Right lobe of liver (tissue), 6 donors: Measurements from ENCODE around the gene HOXD10. TPM values are rescaled to one million over a fixed set of nuclear protein-coding genes. Genes with fewer than 3 reads are reported as not detected.

Experiments used
- ATAC-seq, 4 donors: fragments of 200-7000 bp; cut with Tn5 transposase; one replicate each; pipeline ENCODE4 v1.9.1; 2020; ENCODE audit warnings: mild to moderate bottlenecking in 4 of 4, moderate library complexity in 4 of 4
- DNase-seq, 3 donors: peaks; one replicate each; pipeline ENCODE4 v3.0.0-alpha.2; 2020
- H3K27ac ChIP-seq, 3 donors: fragments of 200-600 bp; one replicate each; pipeline ENCODE4 v1.8.0; 2022
- H3K27me3 ChIP-seq, 2 donors: fragments of 200-600 bp; one replicate each; pipeline ENCODE4 v1.8.0; 2022
- H3K36me3 ChIP-seq, 4 donors: fragments of 200-600 bp; sonication (generic) in 1 of 4; one replicate each; pipeline versions ENCODE4 v1.5.1 to v1.8.0; 2017 to 2022; ENCODE audit warnings: control low read depth in 1 of 4
- H3K4me1 ChIP-seq, 4 donors: fragments of 200-600 bp; sonication (generic) in 1 of 4; one replicate each; pipeline versions ENCODE4 v1.5.1 to v1.8.0; 2017 to 2022; ENCODE audit warnings: control low read depth in 1 of 4
- H3K4me3 ChIP-seq, 3 donors: fragments of 200-600 bp; one replicate each; pipeline ENCODE4 v1.8.0; 2022
- H3K9me3 ChIP-seq, 4 donors: fragments of 200-600 bp; sonication (generic) in 1 of 4; one replicate each; pipeline versions ENCODE4 v1.5.1 to v1.8.0; 2017 to 2022; ENCODE audit warnings: control low read depth in 1 of 4
- POLR2A ChIP-seq: fragments of 450-650 bp; IDR thresholded peaks from one replicate; pipeline ENCODE4 v1.6.1; 2017; ENCODE audit warnings: antibody characterized with exemption, mild to moderate bottlenecking
- WGBS: methylation state at CpG from one replicate; pipeline ENCODE4 v1.1.6; 2018; ENCODE audit warnings: low coverage, low lambda C conversion rate; ENCODE audit not compliant: insufficient coverage; ENCODE audit errors: missing lambda C conversion rate; 5-methylcytosine and 5-hydroxymethylcytosine counted together
- intact Hi-C, 2 donors: fragments of 100-400 bp; cut with DNase I; formaldehyde crosslinking; loops; one replicate each; pipeline versions ENCODE4 v1.11.2 to v1.14.1; 2022
- microRNA counts: library from miRNA; unstranded; fragments of <30 nt; microRNA quantifications from one replicate; lab custom pipeline; 2016
- microRNA-seq, 2 donors: library from miRNA; unstranded; fragments of <30 nt; microRNA quantifications; one replicate each; pipeline ENCODE4, GENCODE V29; 2019 to 2020
- small RNA-seq, 2 experiments: library from RNA; depleted of rRNA; stranded (forward); fragments of <200 nt; gene quantifications; one replicate each; pipeline ENCODE3, GENCODE V24; 2016
- total RNA-seq, 6 experiments: library from RNA; depleted of rRNA in 2 of 6; stranded (reverse); fragments of >200 nt in 2 of 6; fragmentation: NEBNext Ultra II Directional in 3 of 6; extraction: Animal tissue kit (Norgen Biotek cat#: 25700) in 3 of 6; gene quantifications; one replicate each; pipeline versions ENCODE4 v1.1.0 to v1.2.4, GENCODE V29; 2016 to 2023
- TF ChIP-seq, protein P1 (sequence below), 4 donors: fragments of 200-600 bp in 3 of 4; fragments of 450-650 bp in 1 of 4; IDR thresholded peaks; one replicate each; pipeline versions ENCODE4 v1.5.1 to v1.8.0; 2016 to 2022; ENCODE audit warnings: antibody characterized with exemption in 4 of 4, mild to moderate bottlenecking in 2 of 4
- donor health status: DM: no; HTN: yes; CAD: no.
- donor health status: DM: no; HTN: no; CAD: no.
- donor health status: DM: no; HTN: no; CAD: no.
- donor health status: DM: no; HTN: yes; CAD: no.
- donor health status: DM: no; HTN: yes; CAD: no.

Gene HOXD10
- total RNA-seq, 6 experiments from 2014 or later: not detected

DNA sequence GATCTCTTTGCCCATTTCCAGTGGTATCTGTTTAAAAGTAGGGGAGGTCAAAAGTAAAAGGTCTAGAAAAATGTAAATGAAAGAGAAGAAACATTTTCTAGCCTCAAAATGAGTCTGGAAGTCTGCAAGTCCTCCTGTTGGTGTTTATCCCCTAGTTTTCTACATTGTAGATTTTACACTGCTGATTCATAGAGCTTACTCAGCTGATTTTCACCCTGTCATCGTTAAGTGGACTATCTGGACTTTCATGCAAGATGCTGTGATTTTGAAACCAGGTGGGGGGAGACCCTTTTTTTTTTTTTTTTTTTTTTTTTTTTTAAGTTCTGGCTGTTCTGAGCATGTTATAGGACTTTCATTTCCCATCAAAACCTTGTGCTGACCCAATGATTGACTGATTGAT lies 50.8 kb downstream of the HOXD10 start:
- H3K4me3 ChIP-seq: no peak overlapping the region
- DNase-seq (no peak), ATAC-seq (no peak)
- H3K27me3 ChIP-seq: peaks cover 17 to 63% of the 10 kb centered on the region in 2 donors
- H3K27ac ChIP-seq: no peak overlapping the region
- no peaks in the 10 kb centered on the region for H3K9me3 ChIP-seq
- 54% methylated on average over 1 of the region's 1 CpG for WGBS
- H3K4me1 ChIP-seq: no peaks in the 10 kb centered on the region
- H3K36me3 ChIP-seq: no peaks in the 10 kb centered on the region
- intact Hi-C loops: no loop called here
- TF ChIP-seq POLR2A: no peak
- TF ChIP-seq, protein P1, sequence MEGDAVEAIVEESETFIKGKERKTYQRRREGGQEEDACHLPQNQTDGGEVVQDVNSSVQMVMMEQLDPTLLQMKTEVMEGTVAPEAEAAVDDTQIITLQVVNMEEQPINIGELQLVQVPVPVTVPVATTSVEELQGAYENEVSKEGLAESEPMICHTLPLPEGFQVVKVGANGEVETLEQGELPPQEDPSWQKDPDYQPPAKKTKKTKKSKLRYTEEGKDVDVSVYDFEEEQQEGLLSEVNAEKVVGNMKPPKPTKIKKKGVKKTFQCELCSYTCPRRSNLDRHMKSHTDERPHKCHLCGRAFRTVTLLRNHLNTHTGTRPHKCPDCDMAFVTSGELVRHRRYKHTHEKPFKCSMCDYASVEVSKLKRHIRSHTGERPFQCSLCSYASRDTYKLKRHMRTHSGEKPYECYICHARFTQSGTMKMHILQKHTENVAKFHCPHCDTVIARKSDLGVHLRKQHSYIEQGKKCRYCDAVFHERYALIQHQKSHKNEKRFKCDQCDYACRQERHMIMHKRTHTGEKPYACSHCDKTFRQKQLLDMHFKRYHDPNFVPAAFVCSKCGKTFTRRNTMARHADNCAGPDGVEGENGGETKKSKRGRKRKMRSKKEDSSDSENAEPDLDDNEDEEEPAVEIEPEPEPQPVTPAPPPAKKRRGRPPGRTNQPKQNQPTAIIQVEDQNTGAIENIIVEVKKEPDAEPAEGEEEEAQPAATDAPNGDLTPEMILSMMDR (IDR thresholded peaks at IDR 0.05): no peak

DNA sequence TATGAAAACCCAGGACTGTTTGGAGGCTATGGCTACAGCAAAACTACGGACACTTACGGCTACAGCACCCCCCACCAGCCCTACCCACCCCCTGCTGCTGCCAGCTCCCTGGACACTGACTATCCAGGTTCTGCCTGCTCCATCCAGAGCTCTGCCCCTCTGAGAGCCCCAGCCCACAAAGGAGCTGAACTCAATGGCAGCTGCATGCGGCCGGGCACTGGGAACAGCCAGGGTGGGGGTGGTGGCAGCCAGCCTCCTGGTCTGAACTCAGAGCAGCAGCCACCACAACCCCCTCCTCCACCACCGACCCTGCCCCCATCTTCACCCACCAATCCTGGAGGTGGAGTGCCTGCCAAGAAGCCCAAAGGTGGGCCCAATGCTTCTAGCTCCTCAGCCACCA lies 52.6 kb downstream of the HOXD10 start:
- TF ChIP-seq, protein P1 (IDR thresholded peaks at IDR 0.05): no peak
- TF ChIP-seq POLR2A: no peak
- WGBS: 57% methylated on average over 1 of the region's 5 CpGs
- no peaks in the 10 kb centered on the region for H3K9me3 ChIP-seq
- DNase-seq (no peak), ATAC-seq (no peak)
- intact Hi-C loops: no loop called here
- H3K36me3 ChIP-seq: no peaks in the 10 kb centered on the region
- H3K27me3 ChIP-seq: peaks cover 23 to 61% of the 10 kb centered on the region in 2 donors
- H3K4me1 ChIP-seq: no peaks in the 10 kb centered on the region
- H3K27ac ChIP-seq: no peak overlapping the region
- H3K4me3 ChIP-seq: no peak overlapping the region

MicroRNA genes within 50 kb of the gene (microRNA counts, 767-probe panel; counts per million panel counts)
- microRNA hsa-miR-10b-5p (lab: Ali Mortazavi, UCI): 237 counts per million

Small RNA genes lying within 50 kb of the gene (microRNA-seq; reads per million reads assigned to microRNA genes)
- 153 to 316 reads per million in 2 donors for gene MIR10B

Small RNA genes lying within 50 kb of the gene (small RNA-seq; reads per million reads assigned to genes)
- gene MIR10B: 2,584 to 4,957 reads per million in 2 experiments

Other genes with a start within 250 kb of the HOXD10 start
- 10 to 100 TPM; 12.9 to 30.7 (median 22.2) TPM for gene LNPK, start 114.5 kb upstream of the HOXD10 start, total RNA-seq
- gene EVX2, start 32.8 kb upstream of the HOXD10 start, total RNA-seq: not detected
- gene HOXD13, start 24.1 kb upstream of the HOXD10 start, total RNA-seq: not detected
- gene HOXD12, start 17.0 kb upstream of the HOXD10 start, total RNA-seq: not detected
- not detected for gene HOXD11, start 9.5 kb upstream of the HOXD10 start, total RNA-seq
- under 1 TPM in 1 of 6 experiments, not detected in 5; 0.25 TPM for gene HOXD9, start 5.9 kb downstream of the HOXD10 start, total RNA-seq
- gene HOXD8, start 12.9 kb downstream of the HOXD10 start, total RNA-seq: under 1 TPM in 1 of 6 experiments, not detected in 5; 0.74 TPM
- gene HOXD4, start 34.8 kb downstream of the HOXD10 start, total RNA-seq: not detected
- gene HOXD3, start 40.5 kb downstream of the HOXD10 start, total RNA-seq: not detected
- gene HOXD1, start 71.9 kb downstream of the HOXD10 start, total RNA-seq: not detected
- gene MTX2, start 152.7 kb downstream of the HOXD10 start, total RNA-seq: 10 to 100 TPM in 4 of 6 experiments, 1 to 10 TPM in 2; 7.7 to 29.3 (median 11.1) TPM